HG02943 (cell line): Measurements from ENCODE around the gene TPR.

Experiments
- ATAC-seq: cut with Tn5 transposase; IDR thresholded peaks from one replicate; pipeline ENCODE4 v1.9.1; 2021; ENCODE audit warnings: mild to moderate bottlenecking, low read depth, moderate library complexity; ENCODE audit not compliant: unreplicated experiment

TPR gene

GRCh38 chr1:186292875-186293274 lies 82.2 kb downstream of the TPR start:
- ATAC-seq: no peak

GRCh38 chr1:186291271-186291670 lies 83.8 kb downstream of the TPR start:
- no peak for ATAC-seq

GRCh38 chr1:186289943-186290545 lies 85.0 kb downstream of the TPR start:
- ATAC-seq: no peak

GRCh38 chr1:186286615-186287315 lies 88.3 kb downstream of the TPR start:
- no peak for ATAC-seq

- ATAC-seq: no peak
These were observed 91.7 kb downstream of the TPR start for GRCh38 chr1:186283374-186283773.

- no peak for ATAC-seq
These were observed 92.6 kb downstream of the TPR start for GRCh38 chr1:186282466-186282865.

- ATAC-seq: no peak
These were observed 99.2 kb downstream of the TPR start for GRCh38 chr1:186275822-186276221.

- no peak for ATAC-seq
These were observed 102.6 kb downstream of the TPR start for GRCh38 chr1:186272486-186272885.

GRCh38 chr1:186271032-186271431 lies 104.0 kb downstream of the TPR start:
- ATAC-seq: no peak
